NCI-H2029 treated with DMSO at 0.1 percent for 48 hours (cell line): ENCODE data around the gene PLXNB2.

Source experiments
- DNase-seq: peaks from one replicate; lab custom pipeline; 2025; lab: John Stamatoyannopoulos, UW

The PLXNB2 gene

DNA sequence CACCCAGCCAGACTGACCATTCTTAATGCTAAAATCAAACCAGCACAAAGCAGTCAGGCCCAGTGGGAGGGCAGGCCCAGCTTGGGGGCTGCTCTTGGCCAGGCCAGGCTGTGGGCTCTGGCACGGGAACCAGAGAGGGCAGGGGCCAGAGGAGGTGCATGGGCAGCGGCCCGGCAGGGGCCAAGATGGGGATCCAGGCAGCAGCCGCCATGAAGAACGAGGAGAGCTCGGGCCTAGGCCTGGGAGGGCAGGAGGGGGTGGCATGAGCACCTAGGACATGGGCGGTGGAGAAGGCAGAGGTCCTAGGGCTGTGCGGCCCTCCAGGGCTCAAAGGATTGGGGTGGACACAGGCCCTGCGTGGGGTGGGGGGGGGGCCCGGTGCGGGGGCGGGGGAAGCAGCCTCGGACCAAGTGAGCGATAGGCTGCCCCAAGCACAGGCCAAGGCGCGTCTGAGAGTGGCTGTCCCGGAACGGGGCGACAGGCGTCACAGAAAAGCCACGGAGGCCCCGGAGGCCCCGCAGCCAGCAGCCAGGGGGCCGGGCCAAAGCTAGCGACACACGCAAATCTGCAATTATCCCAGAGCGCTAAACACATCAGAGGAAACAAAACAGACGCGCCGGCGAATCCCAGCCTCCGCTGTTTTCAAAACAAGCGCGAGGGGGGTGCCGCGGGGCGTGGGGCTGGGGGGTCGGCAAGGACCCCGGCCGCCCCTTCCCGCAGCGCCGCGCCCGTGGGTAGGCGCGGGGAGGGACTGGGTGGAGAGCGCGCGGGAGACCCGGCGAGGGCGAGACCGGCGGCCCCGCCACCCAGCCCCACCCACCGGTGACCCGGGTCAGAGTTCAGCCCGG lies 8.3 kb downstream of the PLXNB2 start:
- DNase-seq, result no peak

DNA sequence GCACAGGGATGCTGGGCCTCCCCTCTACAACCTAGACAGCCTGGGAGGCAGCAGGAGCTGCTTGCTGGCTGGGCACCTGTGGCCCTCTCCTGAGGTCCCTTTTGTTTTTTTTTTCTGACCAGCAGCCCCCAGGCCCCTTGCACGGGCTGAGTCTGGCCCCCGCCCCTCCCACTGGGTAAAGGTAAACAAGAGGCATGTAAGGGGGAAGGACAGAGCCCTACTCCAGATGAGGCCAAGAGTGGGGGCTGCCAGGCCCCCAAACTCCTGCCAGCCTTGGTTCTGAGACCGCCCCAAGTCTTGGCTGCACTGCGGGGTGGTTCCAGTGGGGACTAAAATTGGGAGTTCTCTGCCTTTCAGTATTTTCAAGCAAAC lies 9.2 kb downstream of the PLXNB2 start:
- no peak for DNase-seq

- DNase-seq, result no peak
These were observed 9.8 kb downstream of the PLXNB2 start for GRCh38 chr22:50297510-50298265.

DNA sequence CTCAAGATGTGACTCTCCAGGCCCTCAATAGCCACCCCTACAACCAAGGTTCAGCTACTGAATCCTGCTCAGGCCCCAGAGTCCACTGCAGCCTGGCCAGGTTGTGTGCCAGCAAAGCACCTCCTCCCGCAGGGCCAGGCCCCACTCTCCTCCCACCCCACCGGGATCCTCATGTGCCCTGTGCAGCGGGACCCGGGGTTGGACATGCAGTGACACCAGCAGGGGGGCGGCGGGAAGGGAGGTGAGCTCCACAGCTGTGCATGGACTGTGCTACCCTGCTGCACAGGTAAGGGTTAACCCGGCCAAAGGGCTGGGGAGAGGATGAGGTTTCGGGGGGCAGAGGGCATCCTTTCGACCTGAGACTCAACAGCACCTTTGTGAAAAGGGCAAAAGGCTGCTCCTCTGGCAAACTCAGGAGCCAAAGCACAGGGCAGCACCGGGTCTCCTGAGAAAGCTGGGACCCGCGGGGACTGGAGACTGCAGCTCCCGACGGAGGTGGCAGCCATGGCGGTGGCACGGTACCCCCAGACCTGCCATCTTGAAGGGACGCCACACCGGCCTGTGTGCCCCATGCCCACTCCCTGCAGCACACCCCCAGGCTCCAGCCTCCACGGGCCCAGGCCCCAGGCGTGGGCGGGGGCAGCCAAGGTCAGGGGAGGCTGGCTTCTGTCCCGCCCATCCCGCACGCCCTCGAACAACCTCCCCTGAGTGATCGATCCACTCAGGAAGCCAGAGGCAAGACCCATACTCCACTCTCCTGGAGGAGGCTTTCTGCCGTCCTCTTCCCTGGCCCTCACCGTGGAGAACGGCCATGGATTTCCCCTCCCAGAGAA lies 10.6 kb downstream of the PLXNB2 start:
- DNase-seq, result no peak

- no peak for DNase-seq
These were observed 13.2 kb downstream of the PLXNB2 start for GRCh38 chr22:50294319-50294656.

- no peak for DNase-seq
These were observed 13.8 kb downstream of the PLXNB2 start for GRCh38 chr22:50293441-50294318.

- DNase-seq, result no peak
These were observed 14.6 kb downstream of the PLXNB2 start for GRCh38 chr22:50292643-50293440.

DNA sequence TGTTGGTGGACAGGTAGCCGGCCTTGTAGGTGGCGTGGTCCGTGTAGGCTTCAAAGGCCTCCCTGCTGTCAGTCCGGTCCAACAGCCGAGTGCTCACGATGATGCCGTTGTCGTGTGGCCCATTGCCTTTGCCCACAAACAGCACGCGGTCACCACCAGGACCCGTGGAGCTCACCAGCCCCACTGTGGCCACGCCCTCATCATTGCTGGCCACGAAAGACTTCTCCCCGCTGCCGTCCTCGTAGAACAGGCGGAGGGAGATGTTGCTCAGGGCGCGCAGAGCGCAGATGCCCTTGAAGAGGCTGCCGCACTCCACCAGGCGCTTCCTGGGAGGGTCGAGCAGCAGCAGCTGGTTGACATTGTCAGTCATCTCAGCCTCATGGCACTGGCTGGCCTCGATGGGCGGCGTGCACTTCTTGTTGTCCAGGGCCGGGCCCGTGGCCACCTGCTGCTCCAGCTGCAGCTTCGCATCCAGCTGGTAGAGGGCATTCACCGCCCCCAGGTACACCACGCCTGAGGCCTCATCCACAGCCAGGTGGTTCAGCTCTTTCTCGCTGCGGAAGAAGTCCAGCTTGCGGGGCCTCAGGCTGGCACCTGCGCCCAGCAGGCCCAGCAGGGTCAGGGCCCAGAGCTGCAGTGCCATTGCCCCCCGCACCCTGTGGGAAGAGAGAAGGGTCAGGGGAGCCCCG lies 17.4 kb downstream of the PLXNB2 start:
- DNase-seq, result no peak

DNA sequence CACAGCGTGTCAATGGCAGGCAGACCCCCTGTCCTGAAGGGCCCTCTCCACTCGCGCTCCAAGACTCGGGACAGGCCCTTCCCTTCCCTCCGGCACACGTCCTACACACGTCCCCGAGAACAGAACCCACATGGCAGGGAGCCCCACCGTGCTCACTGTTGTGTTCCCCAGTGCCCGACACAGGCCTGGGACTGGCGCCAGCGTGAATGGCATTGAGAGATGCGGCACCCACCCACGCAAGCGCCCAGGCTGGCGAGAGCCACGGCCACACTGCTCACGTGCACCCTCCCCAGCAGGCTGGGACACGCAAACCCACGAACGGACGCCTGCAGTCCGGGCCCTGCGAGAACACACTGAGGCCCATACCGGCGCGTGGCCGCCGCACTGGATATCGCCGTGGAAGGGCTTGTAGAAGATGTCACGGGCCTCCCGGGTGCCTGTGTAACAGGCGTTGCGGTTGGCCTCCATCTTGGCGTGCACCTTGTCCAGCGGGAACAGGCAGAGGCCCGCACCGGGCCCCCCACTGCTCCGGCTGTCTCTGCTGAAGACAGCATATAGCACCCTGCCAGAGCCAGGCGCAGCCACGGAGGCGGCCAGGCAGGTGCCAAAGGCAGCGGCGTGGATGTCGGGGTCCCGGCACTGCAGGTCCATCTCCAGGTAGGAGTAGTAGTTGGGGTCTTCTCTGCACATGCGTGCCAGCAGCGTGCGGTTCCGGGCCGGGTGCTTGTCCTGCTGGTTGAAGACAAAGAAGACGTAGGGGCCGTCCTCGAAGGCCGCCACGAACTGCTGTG lies 18.1 kb downstream of the PLXNB2 start:
- no peak for DNase-seq

GRCh38 chr22:50287731-50288130 lies 19.7 kb downstream of the PLXNB2 start:
- no peak for DNase-seq

DNA sequence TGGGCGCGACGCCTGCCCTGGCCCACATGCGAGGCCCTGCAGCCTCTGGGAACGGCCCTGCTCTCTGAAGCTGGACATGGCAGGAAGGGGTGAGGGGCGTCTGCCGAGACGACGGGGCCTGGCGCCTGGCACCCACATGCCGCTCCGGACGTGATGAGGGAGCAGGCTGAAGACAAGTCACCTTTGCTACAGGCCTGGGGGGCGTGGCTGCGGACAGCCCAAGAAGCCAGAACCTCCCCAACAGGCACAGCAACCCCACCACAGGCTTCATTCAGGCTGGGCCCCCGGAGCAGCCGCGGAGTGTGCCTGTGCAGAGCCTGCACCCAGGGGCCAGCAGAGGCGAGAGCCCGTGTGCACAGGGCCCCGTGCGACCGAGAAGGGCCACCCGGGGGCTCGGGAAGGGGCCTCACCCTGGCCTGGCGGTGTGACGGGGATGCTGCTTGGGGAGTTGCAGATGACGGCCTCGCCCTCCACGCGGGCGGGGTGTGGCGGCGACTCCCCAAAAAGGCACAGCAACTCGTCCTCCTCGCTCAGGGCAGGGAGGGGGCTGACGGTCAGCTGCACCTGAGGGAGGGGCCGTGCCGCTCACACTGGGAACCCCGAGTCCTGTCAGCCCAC lies 20.6 kb downstream of the PLXNB2 start:
- no peak for DNase-seq

DNA sequence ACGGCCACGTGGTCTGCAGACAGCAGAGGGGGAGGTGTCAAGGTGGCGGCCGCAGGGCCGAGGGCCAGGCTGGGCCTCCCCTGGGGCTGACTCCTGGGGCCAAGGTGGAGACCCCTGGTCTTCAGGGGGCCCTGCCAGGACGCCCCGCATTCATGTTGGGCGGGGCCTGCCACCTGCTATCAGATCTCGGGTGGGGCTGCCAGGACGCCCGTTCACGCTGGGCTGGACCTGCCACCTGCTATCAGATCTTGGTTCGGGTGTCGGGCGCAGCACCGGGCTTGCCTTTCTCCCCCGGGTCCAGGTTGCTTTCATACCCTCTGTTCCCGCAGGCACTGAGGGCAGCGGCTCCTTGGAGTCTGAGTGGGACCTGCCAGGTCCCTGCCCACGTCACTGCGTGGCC lies 21.2 kb downstream of the PLXNB2 start:
- no peak for DNase-seq

GRCh38 chr22:50285568-50286229 lies 21.7 kb downstream of the PLXNB2 start:
- no peak for DNase-seq

DNA sequence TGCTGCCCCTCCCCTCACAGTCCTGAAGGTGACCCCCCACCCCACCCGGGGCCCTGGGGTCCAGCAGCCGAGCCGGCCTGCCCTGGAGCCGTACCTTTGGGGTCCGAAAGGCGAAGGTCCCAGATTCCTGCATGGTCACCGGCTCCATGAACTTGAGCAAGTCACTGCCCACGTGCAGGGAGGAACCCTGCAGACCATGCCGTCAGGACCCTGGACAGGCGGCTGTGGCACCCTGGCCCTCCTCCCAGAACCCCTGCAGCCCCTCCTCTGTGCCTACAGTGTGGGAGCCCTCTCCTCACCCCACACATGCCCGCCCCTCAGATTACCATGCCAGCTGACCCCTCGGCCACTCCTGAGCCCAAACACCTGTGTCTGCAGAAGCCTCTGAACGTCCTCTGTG lies 23.0 kb downstream of the PLXNB2 start:
- DNase-seq, result no peak

- DNase-seq, result no peak
These were observed 23.6 kb downstream of the PLXNB2 start for GRCh38 chr22:50283821-50284220.

DNA sequence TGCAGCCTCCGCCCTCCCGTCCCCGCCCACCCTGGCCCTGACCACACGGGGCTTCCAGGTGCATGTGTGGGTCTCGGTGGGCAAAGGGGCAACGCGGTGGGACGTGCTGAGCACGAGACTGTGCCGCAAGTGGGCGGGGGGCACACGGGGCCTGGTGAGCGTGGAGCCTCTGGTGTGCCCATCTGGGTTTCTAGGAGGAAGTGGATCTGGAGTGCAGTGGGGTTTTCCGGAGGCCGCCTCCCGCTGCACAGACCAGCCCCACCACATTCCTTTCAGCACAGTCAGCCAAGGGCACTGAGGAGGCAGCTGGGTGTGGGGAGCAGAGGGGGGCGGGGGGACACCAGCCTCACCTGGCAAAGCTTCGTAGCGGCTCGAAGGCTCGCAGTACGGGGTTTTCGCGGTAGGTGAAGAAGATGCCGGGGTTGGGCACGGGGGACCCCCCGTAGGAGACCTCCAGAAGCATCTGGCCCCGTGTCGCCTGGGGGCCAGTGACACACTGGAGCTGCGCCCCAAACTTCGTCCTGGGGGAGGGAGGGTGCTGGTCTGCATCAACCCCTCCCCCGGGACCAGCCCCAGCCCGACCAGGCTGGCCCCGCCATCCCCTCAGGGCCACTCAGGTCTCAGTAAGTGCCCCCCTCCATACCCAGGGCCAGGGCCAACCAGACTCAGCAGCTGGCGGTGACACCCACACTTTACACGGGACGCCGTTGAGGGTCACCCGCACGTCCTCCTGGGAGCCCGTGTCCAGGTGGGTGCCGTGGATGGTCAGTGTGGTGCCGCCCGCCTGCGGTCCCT lies 24.9 kb downstream of the PLXNB2 start:
- DNase-seq, result no peak

DNA sequence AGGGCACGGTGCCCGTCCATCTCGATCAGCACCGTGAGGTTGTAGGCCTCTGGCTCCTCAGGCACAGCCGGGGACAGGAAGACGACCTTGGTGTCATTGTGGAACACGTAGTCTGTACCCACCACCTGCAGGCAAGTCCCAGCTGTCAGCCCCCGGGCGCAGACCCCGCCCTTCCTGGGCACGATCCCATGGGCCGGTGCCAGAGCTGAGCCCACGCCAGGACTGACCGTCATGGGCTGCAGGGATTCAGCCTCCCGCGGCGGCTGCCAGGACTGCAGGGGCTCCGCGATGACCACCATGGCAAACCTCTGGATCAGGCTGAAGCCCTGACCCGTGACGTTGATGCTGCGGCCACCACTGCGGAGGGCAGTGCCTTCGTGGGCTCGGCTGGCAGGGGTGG lies 25.5 kb downstream of the PLXNB2 start:
- no peak for DNase-seq

- DNase-seq, result no peak
These were observed 26.1 kb downstream of the PLXNB2 start for GRCh38 chr22:50281384-50281760.
